PFSK-1 (cell line): ENCODE results near the gene ACTR3.

Source experiments
- FOXP2 ChIP-seq: optimal IDR thresholded peaks from 2 replicates; pipeline ENCODE3; 2011; ENCODE audit warnings: borderline replicate concordance, control low read depth, inconsistent platforms; ENCODE audit not compliant: insufficient read depth; ENCODE audit errors: extremely low read length, extremely low read depth
- POLR2AphosphoS5 ChIP-seq: IDR thresholded peaks from 2 replicates; pipeline ENCODE4 v1.6.1; 2012; ENCODE audit warnings: low read depth, mild to moderate bottlenecking, control low read depth, low read length, moderate library complexity
- SIN3A ChIP-seq: IDR thresholded peaks from 2 replicates; pipeline ENCODE4 v1.6.1; 2012; ENCODE audit warnings: mild to moderate bottlenecking, low read length, moderate library complexity, borderline replicate concordance; ENCODE audit not compliant: insufficient read depth
- TAF1 ChIP-seq: IDR thresholded peaks from 2 replicates; pipeline ENCODE4 v1.6.1; 2012; ENCODE audit warnings: low read length, control low read depth, borderline replicate concordance; ENCODE audit not compliant: insufficient read depth
- TF ChIP-seq, protein P1 (sequence below), 2 experiments: IDR thresholded peaks; 2 replicates each; pipeline versions ENCODE4 v1.6.1 to v1.8.0; 2011 to 2012; ENCODE audit warnings: low read depth in 2 of 2, low read length in 2 of 2, control low read depth in 1 of 2, inconsistent platforms in 1 of 2, mild to moderate bottlenecking in 1 of 2, moderate library complexity in 1 of 2; ENCODE audit not compliant: insufficient read depth in 1 of 2

ACTR3 gene

GRCh38 chr2:113992090-113992489 is 102.2 kb downstream of the ACTR3 start:
- TF ChIP-seq FOXP2: no peak
- no peak for TF ChIP-seq POLR2AphosphoS5
- TF ChIP-seq TAF1: no peak
- TF ChIP-seq, protein P1, sequence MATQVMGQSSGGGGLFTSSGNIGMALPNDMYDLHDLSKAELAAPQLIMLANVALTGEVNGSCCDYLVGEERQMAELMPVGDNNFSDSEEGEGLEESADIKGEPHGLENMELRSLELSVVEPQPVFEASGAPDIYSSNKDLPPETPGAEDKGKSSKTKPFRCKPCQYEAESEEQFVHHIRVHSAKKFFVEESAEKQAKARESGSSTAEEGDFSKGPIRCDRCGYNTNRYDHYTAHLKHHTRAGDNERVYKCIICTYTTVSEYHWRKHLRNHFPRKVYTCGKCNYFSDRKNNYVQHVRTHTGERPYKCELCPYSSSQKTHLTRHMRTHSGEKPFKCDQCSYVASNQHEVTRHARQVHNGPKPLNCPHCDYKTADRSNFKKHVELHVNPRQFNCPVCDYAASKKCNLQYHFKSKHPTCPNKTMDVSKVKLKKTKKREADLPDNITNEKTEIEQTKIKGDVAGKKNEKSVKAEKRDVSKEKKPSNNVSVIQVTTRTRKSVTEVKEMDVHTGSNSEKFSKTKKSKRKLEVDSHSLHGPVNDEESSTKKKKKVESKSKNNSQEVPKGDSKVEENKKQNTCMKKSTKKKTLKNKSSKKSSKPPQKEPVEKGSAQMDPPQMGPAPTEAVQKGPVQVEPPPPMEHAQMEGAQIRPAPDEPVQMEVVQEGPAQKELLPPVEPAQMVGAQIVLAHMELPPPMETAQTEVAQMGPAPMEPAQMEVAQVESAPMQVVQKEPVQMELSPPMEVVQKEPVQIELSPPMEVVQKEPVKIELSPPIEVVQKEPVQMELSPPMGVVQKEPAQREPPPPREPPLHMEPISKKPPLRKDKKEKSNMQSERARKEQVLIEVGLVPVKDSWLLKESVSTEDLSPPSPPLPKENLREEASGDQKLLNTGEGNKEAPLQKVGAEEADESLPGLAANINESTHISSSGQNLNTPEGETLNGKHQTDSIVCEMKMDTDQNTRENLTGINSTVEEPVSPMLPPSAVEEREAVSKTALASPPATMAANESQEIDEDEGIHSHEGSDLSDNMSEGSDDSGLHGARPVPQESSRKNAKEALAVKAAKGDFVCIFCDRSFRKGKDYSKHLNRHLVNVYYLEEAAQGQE (IDR thresholded peaks at IDR 0.05; ENCODE audit: insufficient read depth in 1 of 2, low read depth in 2 of 2, low read length in 2 of 2): no peak
- no peak for TF ChIP-seq SIN3A

- TF ChIP-seq TAF1: no peak
- TF ChIP-seq, protein P1 (IDR thresholded peaks at IDR 0.05; ENCODE audit: insufficient read depth in 1 of 2, low read depth in 2 of 2, low read length in 2 of 2): no peak
- no peak for TF ChIP-seq SIN3A
- no peak for TF ChIP-seq FOXP2
- no peak for TF ChIP-seq POLR2AphosphoS5
Observed at GRCh38 chr2:113996671-113997594, 107.0 kb downstream of the ACTR3 start.

GRCh38 chr2:114001152-114001551 is 111.3 kb downstream of the ACTR3 start:
- TF ChIP-seq, protein P1 (IDR thresholded peaks at IDR 0.05; ENCODE audit: insufficient read depth in 1 of 2, low read depth in 2 of 2, low read length in 2 of 2): no peak
- TF ChIP-seq POLR2AphosphoS5 (no peak), TAF1 (no peak), SIN3A (no peak), FOXP2 (no peak)

GRCh38 chr2:114001937-114002336 is 112.0 kb downstream of the ACTR3 start:
- TF ChIP-seq POLR2AphosphoS5: no peak
- no peak for TF ChIP-seq SIN3A
- TF ChIP-seq, protein P1 (IDR thresholded peaks at IDR 0.05; ENCODE audit: insufficient read depth in 1 of 2, low read depth in 2 of 2, low read length in 2 of 2): no peak
- TF ChIP-seq TAF1: no peak
- no peak for TF ChIP-seq FOXP2
